Globus pallidus (tissue), 1 donor: ENCODE results near the gene ZBTB44.

Experiments used
- DNase-seq: peaks from one replicate; pipeline ENCODE4 v3.0.0-alpha.2; 2015; ENCODE audit warnings: low spot score

Gene ZBTB44

GRCh38 chr11:130214861-130215530, 99.7 kb downstream of the ZBTB44 start:
- DNase-seq, result no peak

DNA sequence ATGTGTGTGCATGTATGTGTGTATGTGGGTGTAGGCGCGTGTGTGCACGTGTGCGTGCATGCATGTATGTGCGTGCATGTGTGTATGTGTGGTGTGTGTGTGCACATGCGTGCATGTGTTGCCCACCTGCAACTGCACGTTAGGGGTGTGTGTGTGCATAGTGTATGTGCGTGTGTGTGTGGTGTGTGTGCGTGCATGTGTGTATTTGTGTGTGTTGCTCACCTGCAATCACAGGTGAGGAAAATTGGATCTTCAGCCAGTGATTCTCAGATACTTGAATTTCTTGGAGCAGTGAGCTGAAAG, 100.8 kb downstream of the ZBTB44 start:
- DNase-seq, result no peak

- peak; percentile 43 for DNase-seq
Observed at GRCh38 chr11:130213143-130213978, 101.4 kb downstream of the ZBTB44 start.

- no peak for DNase-seq
Observed at GRCh38 chr11:130212431-130212961, 102.2 kb downstream of the ZBTB44 start.

- no peak for DNase-seq
Observed at GRCh38 chr11:130211781-130212401, 102.8 kb downstream of the ZBTB44 start.

- DNase-seq, result no peak
Observed at GRCh38 chr11:130211144-130211543, 103.6 kb downstream of the ZBTB44 start.

DNA sequence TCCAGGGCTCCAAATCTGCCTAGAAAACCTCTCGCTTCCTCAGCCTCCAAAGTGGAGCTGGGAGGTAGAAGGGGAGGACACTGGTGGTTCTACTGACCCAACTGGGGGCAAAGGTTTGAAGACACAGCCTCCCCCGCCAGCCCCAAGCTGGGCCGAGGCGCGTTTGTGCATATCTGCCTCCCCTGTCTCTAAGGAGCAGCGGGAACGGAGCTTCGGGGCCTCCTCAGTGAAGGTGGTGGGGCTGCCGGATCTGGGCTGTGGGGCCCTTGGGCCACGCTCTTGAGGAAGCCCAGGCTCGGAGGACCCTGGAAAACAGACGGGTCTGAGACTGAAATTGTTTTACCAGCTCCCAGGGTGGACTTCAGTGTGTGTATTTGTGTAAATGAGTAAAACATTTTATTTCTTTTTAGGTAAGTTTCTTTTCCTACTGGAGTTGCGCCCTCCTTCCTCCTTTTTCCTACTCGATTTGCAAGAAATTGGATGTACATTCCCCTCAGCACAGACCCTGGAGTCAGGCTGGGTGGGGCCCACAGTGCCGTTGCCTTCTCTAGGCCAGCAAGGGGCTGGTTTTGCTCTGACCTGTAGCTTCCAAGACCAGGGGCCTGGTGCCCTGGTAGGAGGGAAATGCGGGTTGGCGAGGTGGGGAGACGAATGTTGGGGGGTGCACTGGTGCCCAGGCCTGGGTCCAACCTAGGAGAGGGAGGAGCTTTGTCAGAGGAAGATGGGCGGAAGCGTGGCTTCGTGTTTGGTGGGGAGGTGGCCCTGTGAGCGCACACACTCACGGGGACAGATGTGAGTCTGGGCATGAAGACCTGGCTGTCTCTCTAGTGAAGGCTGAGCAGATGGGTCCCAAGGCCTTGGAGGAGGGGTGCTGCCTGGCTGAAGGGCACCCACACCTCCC, 104.5 kb downstream of the ZBTB44 start:
- no peak for DNase-seq

GRCh38 chr11:130209128-130209932, 105.4 kb downstream of the ZBTB44 start:
- DNase-seq, result no peak

GRCh38 chr11:130208241-130209127, 106.2 kb downstream of the ZBTB44 start:
- DNase-seq, result no peak

- DNase-seq, result no peak
Observed at GRCh38 chr11:130206141-130206540, 108.6 kb downstream of the ZBTB44 start.

GRCh38 chr11:130204703-130205095, 110.0 kb downstream of the ZBTB44 start:
- DNase-seq, result no peak

- DNase-seq, result no peak
Observed at GRCh38 chr11:130203766-130204702, 110.7 kb downstream of the ZBTB44 start.

DNA sequence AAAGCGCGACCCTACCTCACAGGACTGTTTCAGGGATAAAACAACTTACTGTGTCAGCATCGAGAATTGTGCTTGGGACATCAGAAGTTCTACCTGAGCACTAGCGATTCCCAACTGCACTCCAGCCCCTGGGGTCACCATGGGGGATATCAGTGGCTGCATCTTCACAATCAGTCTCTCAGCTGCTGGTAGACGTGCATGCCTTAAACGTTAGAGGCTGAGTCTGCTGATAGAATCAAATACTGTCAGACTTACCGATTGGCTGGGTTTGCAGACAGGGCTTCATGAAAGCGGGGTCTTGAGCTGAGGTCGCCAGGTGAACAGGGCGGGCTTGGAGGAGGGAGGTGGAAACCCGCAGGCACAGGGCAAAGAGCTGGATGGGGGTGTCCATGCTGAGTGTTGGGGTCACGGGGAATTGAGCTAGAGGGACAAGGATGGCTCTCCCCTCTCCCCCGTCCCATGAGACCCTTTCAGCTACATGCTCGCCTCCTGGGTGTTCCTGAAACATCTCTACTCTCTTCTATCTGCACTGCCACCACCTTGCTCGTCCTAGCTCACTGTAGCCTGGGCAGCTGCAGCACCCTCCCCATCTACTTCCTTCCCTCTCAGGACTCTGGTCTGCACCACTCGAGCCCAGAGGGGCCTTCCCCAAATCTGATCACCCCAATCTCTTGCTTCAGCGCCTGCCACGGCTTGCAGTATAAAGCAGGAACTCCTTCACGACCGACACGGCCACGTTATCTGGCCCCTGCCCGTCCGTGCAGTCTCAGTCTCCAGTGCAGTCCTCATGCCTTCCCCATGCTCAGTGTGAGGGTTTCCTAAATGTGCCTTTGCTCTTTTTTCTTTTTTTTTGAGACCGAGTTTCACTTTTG, 111.7 kb downstream of the ZBTB44 start:
- no peak for DNase-seq

- DNase-seq, result no peak
Observed at GRCh38 chr11:130202009-130202817, 112.5 kb downstream of the ZBTB44 start.

DNA sequence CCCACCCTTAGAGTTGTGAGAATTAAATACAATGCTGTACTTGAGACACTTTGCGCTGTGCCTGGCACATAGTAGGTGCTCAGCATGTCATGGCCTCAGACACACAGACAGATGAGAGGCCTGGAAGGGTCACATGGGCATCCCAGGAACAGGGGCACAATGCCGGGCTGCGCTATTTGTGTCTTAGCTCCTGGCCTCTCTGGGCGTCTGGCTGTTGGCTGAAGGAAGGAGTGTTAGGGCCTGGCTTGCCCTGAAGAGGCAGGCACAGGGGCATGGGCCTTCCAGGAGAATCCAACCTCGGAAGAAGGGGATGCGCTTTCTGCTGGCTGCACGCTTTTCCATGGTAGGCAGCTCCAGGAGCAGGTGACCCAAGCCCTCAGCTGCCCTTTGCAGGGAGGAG, 113.7 kb downstream of the ZBTB44 start:
- DNase-seq, result no peak

DNA sequence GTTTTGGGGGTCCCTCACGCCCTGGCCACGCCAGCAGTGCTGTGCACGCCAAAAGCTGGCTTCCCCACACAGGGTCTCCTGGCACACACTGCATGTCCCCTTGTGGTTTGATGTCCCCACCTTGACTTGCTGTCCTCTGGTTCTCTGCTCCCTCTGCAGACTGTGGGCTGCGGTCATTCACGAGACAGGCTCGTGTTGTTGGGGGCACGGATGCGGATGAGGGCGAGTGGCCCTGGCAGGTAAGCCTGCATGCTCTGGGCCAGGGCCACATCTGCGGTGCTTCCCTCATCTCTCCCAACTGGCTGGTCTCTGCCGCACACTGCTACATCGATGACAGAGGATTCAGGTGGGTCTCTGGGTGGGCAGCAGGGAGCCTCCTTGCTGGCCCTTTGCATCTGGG, 114.9 kb downstream of the ZBTB44 start:
- no peak for DNase-seq

GRCh38 chr11:130198964-130199363, 115.8 kb downstream of the ZBTB44 start:
- DNase-seq, result no peak
